NCI-H69 (cell line): ENCODE results near the gene COL15A1.

Experiments used
- DNase-seq: peaks from one replicate; lab custom pipeline; 2025; lab: John Stamatoyannopoulos, UW

The COL15A1 gene

GRCh38 chr9:98916660-98917059 is 27.0 kb upstream of the COL15A1 start:
- no peak for DNase-seq

- no peak for DNase-seq
Measured at GRCh38 chr9:98917746-98918487, 25.8 kb upstream of the COL15A1 start.

GRCh38 chr9:98921732-98922131 is 22.0 kb upstream of the COL15A1 start:
- DNase-seq: no peak

- DNase-seq: no peak
Measured at GRCh38 chr9:98922721-98923435, 20.8 kb upstream of the COL15A1 start.

GRCh38 chr9:98923451-98924123 is 20.1 kb upstream of the COL15A1 start:
- no peak for DNase-seq

GRCh38 chr9:98924946-98925820 is 18.5 kb upstream of the COL15A1 start:
- DNase-seq: no peak

- no peak for DNase-seq
Measured at GRCh38 chr9:98925956-98926355, 17.8 kb upstream of the COL15A1 start.

- no peak for DNase-seq
Measured at GRCh38 chr9:98927724-98928123, 16.0 kb upstream of the COL15A1 start.

GRCh38 chr9:98929071-98929470 is 14.6 kb upstream of the COL15A1 start:
- DNase-seq: no peak

- DNase-seq: no peak
Measured at GRCh38 chr9:98929895-98930341, 13.8 kb upstream of the COL15A1 start.

- DNase-seq: no peak
Measured at GRCh38 chr9:98930792-98931191, 12.9 kb upstream of the COL15A1 start.

GRCh38 chr9:98931600-98932389 is 11.9 kb upstream of the COL15A1 start:
- no peak for DNase-seq

- DNase-seq: no peak
Measured at GRCh38 chr9:98933185-98933584, 10.5 kb upstream of the COL15A1 start.

GRCh38 chr9:98933890-98934289 is 9.8 kb upstream of the COL15A1 start:
- no peak for DNase-seq

GRCh38 chr9:98935071-98935505 is 8.6 kb upstream of the COL15A1 start:
- no peak for DNase-seq

GRCh38 chr9:98940276-98940675 is 3.4 kb upstream of the COL15A1 start:
- DNase-seq: no peak

- DNase-seq: no peak
Measured at GRCh38 chr9:98941946-98942523, 1.7 kb upstream of the COL15A1 start.

- no peak for DNase-seq
Measured at GRCh38 chr9:98942906-98943681, 613 bp upstream of the COL15A1 start.

- peak; percentile 66 for DNase-seq
Measured at GRCh38 chr9:98944057-98944733, 488 bp downstream of the COL15A1 start.
